ENCODE results near the gene TMEM132C.

TMEM132C gene

GRCh38 chr12:128564956-128565355 lies 298.0 kb downstream of the TMEM132C start:
- Histone ChIP-seq H3K27me3 (replicated peaks; ENCODE audit: insufficient read depth, low read length) (no peaks in the 10 kb centered on the region), H3K9me2 (replicated peaks; ENCODE audit: insufficient read depth, low read length) (no peaks in the 10 kb centered on the region), H2AFZ (ENCODE audit: low read length) (no peak overlapping the region), H3K79me2 (ENCODE audit: low read length) (no peaks in the 10 kb centered on the region), H3K4me2 (ENCODE audit: low read depth, low read length) (no peak overlapping the region), H3K36me3 (replicated peaks; ENCODE audit: insufficient read depth, low read length) (no peaks in the 10 kb centered on the region), H3K4me3 (ENCODE audit: low read length) (no peak overlapping the region), H3K27ac (ENCODE audit: low read length) (no peak overlapping the region), H3K9ac (ENCODE audit: low read length) (no peak overlapping the region), H3F3A (ENCODE audit: insufficient read depth, low read length) (no peaks in the 10 kb centered on the region), H3K4me1 (ENCODE audit: low read length) (no peaks in the 10 kb centered on the region), H3K9me3 (replicated peaks; ENCODE audit: insufficient read depth, low read length) (no peaks in the 10 kb centered on the region), H4K20me1 (ENCODE audit: insufficient read depth, low read length) (no peaks in the 10 kb centered on the region)
- TF ChIP-seq, protein P1, sequence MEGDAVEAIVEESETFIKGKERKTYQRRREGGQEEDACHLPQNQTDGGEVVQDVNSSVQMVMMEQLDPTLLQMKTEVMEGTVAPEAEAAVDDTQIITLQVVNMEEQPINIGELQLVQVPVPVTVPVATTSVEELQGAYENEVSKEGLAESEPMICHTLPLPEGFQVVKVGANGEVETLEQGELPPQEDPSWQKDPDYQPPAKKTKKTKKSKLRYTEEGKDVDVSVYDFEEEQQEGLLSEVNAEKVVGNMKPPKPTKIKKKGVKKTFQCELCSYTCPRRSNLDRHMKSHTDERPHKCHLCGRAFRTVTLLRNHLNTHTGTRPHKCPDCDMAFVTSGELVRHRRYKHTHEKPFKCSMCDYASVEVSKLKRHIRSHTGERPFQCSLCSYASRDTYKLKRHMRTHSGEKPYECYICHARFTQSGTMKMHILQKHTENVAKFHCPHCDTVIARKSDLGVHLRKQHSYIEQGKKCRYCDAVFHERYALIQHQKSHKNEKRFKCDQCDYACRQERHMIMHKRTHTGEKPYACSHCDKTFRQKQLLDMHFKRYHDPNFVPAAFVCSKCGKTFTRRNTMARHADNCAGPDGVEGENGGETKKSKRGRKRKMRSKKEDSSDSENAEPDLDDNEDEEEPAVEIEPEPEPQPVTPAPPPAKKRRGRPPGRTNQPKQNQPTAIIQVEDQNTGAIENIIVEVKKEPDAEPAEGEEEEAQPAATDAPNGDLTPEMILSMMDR (IDR thresholded peaks at IDR 0.05; ENCODE audit: low read length), result no peak
- no peak for TF ChIP-seq EZH2phosphoT487 (IDR thresholded peaks at IDR 0.05; ENCODE audit: low read length)
- TF ChIP-seq EZH2 (optimal IDR thresholded peaks at IDR 0.05; ENCODE audit: low read depth, low read length), result no peak
- DNase-seq, result no peak

- H3K9me3 ChIP-seq (replicated peaks; ENCODE audit: insufficient read depth, low read length), result no peaks in the 10 kb centered on the region
- TF ChIP-seq EZH2 (optimal IDR thresholded peaks at IDR 0.05; ENCODE audit: low read depth, low read length), result no peak
- TF ChIP-seq, protein P1 (IDR thresholded peaks at IDR 0.05; ENCODE audit: low read length), result no peak
- no peak for TF ChIP-seq EZH2phosphoT487 (IDR thresholded peaks at IDR 0.05; ENCODE audit: low read length)
- H2AFZ ChIP-seq (ENCODE audit: low read length), result no peak overlapping the region
- H4K20me1 ChIP-seq (ENCODE audit: insufficient read depth, low read length), result no peaks in the 10 kb centered on the region
- no peak overlapping the region for H3K4me2 ChIP-seq (ENCODE audit: low read depth, low read length)
- H3K79me2 ChIP-seq (ENCODE audit: low read length), result no peaks in the 10 kb centered on the region
- H3K4me1 ChIP-seq (ENCODE audit: low read length), result no peaks in the 10 kb centered on the region
- no peaks in the 10 kb centered on the region for H3F3A ChIP-seq (ENCODE audit: insufficient read depth, low read length)
- no peak overlapping the region for H3K27ac ChIP-seq (ENCODE audit: low read length)
- H3K36me3 ChIP-seq (replicated peaks; ENCODE audit: insufficient read depth, low read length), result no peaks in the 10 kb centered on the region
- no peak overlapping the region for H3K9ac ChIP-seq (ENCODE audit: low read length)
- H3K4me3 ChIP-seq (ENCODE audit: low read length), result no peak overlapping the region
- DNase-seq, result no peak
- H3K27me3 ChIP-seq (replicated peaks; ENCODE audit: insufficient read depth, low read length), result no peaks in the 10 kb centered on the region
- no peaks in the 10 kb centered on the region for H3K9me2 ChIP-seq (replicated peaks; ENCODE audit: insufficient read depth, low read length)
Measured at GRCh38 chr12:128567730-128568129, 300.8 kb downstream of the TMEM132C start.

DNA sequence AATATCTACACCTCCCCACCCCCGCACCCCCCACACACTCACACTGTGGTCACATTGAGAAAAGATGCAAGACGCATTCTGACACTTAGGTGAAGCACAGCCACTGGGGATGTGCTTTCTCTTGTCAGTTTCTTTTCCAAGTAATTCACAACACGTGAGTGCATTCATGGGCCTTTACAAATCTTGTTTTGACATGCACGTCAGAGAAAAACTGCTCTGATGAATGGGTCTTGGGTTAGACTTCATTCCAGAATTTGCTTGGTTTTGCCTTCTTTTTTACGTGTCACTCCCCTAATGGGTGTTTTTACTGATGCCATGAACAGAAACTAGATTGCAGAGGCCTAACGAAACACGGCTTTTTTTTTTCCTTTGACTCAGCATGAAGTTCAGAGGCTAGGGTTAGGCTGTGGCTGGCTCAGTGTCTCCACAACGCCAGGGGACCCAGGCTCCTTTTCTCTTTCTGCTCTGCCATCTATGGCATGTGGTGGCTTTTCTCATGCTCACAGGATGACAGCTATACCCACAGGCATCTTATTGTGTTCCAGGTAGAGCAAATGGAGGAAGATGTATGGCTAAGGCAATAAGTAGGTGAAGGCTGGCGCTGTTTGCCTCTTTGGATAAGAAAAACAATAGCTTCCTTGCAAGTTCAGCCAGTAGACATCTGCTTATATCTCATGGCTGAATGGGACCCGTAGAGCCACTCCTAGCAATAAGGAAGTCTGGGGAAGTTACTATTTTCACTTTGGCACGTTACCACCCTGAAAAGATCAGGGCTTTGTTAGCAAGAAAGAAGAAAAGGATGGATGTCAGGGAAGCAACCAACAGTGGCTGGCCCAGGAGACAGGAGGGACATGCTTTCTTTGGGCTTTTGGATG lies 303.5 kb downstream of the TMEM132C start:
- Histone ChIP-seq H3K79me2 (ENCODE audit: low read length) (no peaks in the 10 kb centered on the region), H3K27ac (ENCODE audit: low read length) (peak overlapping the region; percentile 83), H3F3A (ENCODE audit: insufficient read depth, low read length) (no peaks in the 10 kb centered on the region), H3K4me2 (ENCODE audit: low read depth, low read length) (peak overlapping the region; percentile 52), H3K9ac (ENCODE audit: low read length) (peak overlapping the region; percentile 53), H3K27me3 (replicated peaks; ENCODE audit: insufficient read depth, low read length) (no peaks in the 10 kb centered on the region), H3K9me2 (replicated peaks; ENCODE audit: insufficient read depth, low read length) (no peaks in the 10 kb centered on the region), H3K9me3 (replicated peaks; ENCODE audit: insufficient read depth, low read length) (no peaks in the 10 kb centered on the region), H3K4me3 (ENCODE audit: low read length) (peak overlapping the region; percentile 31; the same call in 1 of the 2 replicates), H3K36me3 (replicated peaks; ENCODE audit: insufficient read depth, low read length) (no peaks in the 10 kb centered on the region), H2AFZ (ENCODE audit: low read length) (no peak overlapping the region), H4K20me1 (ENCODE audit: insufficient read depth, low read length) (no peaks in the 10 kb centered on the region), H3K4me1 (ENCODE audit: low read length) (no peaks in the 10 kb centered on the region)
- TF ChIP-seq, protein P1 (IDR thresholded peaks at IDR 0.05; ENCODE audit: low read length), result no peak
- TF ChIP-seq EZH2phosphoT487 (IDR thresholded peaks at IDR 0.05; ENCODE audit: low read length) (no peak), EZH2 (optimal IDR thresholded peaks at IDR 0.05; ENCODE audit: low read depth, low read length) (no peak)
- DNase-seq, result peak; percentile 67

All from MM.1S (cell line).